HEK293 (cell line): ENCODE results near the gene KCNMB2.

ENCODE experiments used
- EGR2 ChIP-seq: fragments of 450-650 bp; formaldehyde crosslinking; IDR thresholded peaks from 2 replicates; pipeline ENCODE4 v1.5.1; 2016; ENCODE audit warnings: low read depth, missing biosample characterization, missing genetic modification characterization
- SCRT1 ChIP-seq: fragments of 450-650 bp; formaldehyde crosslinking; IDR thresholded peaks from 2 replicates; pipeline ENCODE4 v1.5.1; 2016; ENCODE audit warnings: missing biosample characterization, missing genetic modification characterization, borderline replicate concordance
- ZNF121 ChIP-seq: fragments of 450-650 bp; formaldehyde crosslinking; IDR thresholded peaks from 2 replicates; pipeline ENCODE4 v1.5.1; 2016; ENCODE audit warnings: missing biosample characterization, missing genetic modification characterization
- ZNF138 ChIP-seq: fragments of 450-650 bp; formaldehyde crosslinking; IDR thresholded peaks from 2 replicates; pipeline ENCODE4 v1.5.1; 2016; ENCODE audit warnings: missing biosample characterization, missing genetic modification characterization, borderline replicate concordance
- ZNF274 ChIP-seq, 2 experiments: fragments of 200-500 bp in 1 of 2; fragments of 450-650 bp in 1 of 2; sonication (Bioruptor generic) in 1 of 2; formaldehyde crosslinking in 1 of 2; IDR thresholded peaks; 2 replicates each; pipeline versions ENCODE4 v1.5.1 to v1.6.1; 2014 to 2016; ENCODE audit warnings: borderline replicate concordance in 1 of 2, inconsistent platforms in 1 of 2, low read length in 1 of 2, missing biosample characterization in 1 of 2, missing genetic modification characterization in 1 of 2
- TF ChIP-seq, protein P1 (sequence below): fragments of 450-650 bp; formaldehyde crosslinking; IDR thresholded peaks from 2 replicates; pipeline ENCODE4 v1.5.1; 2016; ENCODE audit warnings: missing biosample characterization, missing genetic modification characterization

DNA sequence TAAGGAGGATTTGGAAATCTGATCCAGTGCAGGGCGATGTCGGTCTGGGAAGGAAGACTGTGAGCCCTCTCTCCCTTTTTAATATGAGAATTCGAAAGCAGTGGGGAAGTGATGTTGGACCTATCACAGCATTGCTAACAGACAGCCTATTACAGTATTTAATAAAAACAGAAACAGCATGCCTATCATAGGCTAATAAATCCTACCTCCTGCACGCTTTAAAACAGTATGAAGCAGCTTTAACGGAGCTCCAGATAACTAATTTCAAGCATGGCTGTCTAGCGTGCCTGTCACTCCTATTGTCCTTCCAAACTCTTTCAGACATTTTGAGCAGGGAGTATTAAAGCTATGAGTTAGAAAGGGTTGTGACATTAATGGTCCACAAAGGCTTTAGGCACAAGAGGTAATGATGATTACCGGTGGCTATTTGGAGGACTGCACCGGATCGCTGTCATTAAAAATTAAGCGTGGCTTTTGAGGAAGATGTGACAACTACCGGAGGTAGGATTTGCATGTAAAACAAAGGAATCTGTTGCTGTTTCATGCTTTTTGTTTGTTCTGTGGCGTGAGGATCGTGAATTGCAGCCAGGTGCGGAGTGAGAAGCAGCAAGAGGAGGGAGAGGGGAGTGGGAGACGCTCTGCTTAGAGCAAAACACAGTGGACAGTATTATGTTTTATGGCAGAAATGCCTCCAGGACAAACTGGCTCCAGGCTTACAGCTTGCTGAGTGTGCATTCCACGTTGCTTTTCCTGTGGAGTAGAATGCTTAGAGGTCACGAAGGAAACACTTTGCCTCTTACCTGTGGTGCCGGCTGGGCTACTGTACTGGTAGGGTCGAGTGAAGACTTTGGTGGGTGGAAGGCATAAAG lies at the start of gene KCNMB2:
- TF ChIP-seq ZNF121 (tag by site-specific recombination) (no peak), SCRT1 (tag by site-specific recombination) (no peak), EGR2 (tag by site-specific recombination) (no peak), ZNF138 (no peak), ZNF274 (IDR thresholded peaks at IDR 0.05; ENCODE audit: low read length) (no peak), ZNF274 (tag by site-specific recombination; IDR thresholded peaks at IDR 0.05; ENCODE audit: borderline replicate concordance) (no peak)
- TF ChIP-seq, protein P1, sequence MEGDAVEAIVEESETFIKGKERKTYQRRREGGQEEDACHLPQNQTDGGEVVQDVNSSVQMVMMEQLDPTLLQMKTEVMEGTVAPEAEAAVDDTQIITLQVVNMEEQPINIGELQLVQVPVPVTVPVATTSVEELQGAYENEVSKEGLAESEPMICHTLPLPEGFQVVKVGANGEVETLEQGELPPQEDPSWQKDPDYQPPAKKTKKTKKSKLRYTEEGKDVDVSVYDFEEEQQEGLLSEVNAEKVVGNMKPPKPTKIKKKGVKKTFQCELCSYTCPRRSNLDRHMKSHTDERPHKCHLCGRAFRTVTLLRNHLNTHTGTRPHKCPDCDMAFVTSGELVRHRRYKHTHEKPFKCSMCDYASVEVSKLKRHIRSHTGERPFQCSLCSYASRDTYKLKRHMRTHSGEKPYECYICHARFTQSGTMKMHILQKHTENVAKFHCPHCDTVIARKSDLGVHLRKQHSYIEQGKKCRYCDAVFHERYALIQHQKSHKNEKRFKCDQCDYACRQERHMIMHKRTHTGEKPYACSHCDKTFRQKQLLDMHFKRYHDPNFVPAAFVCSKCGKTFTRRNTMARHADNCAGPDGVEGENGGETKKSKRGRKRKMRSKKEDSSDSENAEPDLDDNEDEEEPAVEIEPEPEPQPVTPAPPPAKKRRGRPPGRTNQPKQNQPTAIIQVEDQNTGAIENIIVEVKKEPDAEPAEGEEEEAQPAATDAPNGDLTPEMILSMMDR = no peak
